Keratinocyte (primary cell): ENCODE results near the gene FMNL2.

ENCODE experiments used
- CTCF ChIP-seq, 3 experiments: IDR thresholded peaks in 1 of 3; conservative IDR thresholded peaks in 1 of 3; optimal IDR thresholded peaks in 1 of 3; 2 replicates in 2 of 3; 3 replicates in 1 of 3; pipeline versions ENCODE3 to v1.5.1; 2011; ENCODE audit warnings: low read length in 3 of 3, mild to moderate bottlenecking in 3 of 3, moderate library complexity in 2 of 3, control low read depth in 1 of 3, inconsistent platforms in 1 of 3; ENCODE audit not compliant: insufficient read depth in 2 of 3; ENCODE audit errors: extremely low read depth in 1 of 3
- EZH2 ChIP-seq: IDR thresholded peaks from one replicate; pipeline ENCODE4 v1.6.1; 2012; ENCODE audit warnings: inconsistent platforms, mild to moderate bottlenecking, low read length, moderate library complexity

GRCh38 chr2:152337511-152337903 lies 2.5 kb downstream of the FMNL2 start:
- TF ChIP-seq EZH2: no peak
- TF ChIP-seq CTCF (optimal IDR thresholded peaks at IDR 0.05 in 1 of 3, IDR thresholded peaks at IDR 0.05 in 1 of 3, conservative IDR thresholded peaks at IDR 0.05 in 1 of 3; ENCODE audit: extremely low read depth in 1 of 3, insufficient read depth in 2 of 3, low read length in 3 of 3): no peak
